ENCODE data around the gene UBE2Z. TPM values are rescaled to one million over a fixed set of nuclear protein-coding genes. Genes with fewer than 3 reads are reported as not detected.

The UBE2Z gene
- total RNA-seq, 1 experiment from 2014 or later, result 119 TPM

GRCh38 chr17:48951572-48951971, 43.4 kb downstream of the UBE2Z start:
- Histone ChIP-seq H3K79me2 (ENCODE audit: insufficient read depth, low read length) (no peaks in the 10 kb centered on the region), H3K27ac (ENCODE audit: low read depth, low read length) (no peak overlapping the region), H3K9me2 (ENCODE audit: insufficient read depth) (no peaks in the 10 kb centered on the region), H3K4me3 (replicated peaks in 1 of 2; ENCODE audit: low read depth in 1 of 2, low read length in 2 of 2) (no peak overlapping the region), H3K9ac (ENCODE audit: low read length) (no peak overlapping the region), H2AFZ (ENCODE audit: low read depth, low read length, poor library complexity, severe bottlenecking) (no peak overlapping the region), H3K4me1 (ENCODE audit: control insufficient read depth in 1 of 2, insufficient read depth in 2 of 2, low read length in 2 of 2) (peaks cover 0 to 8% of the 10 kb centered on the region in 2 experiments; a peak in 2 of 4 replicates), H3K4me2 (ENCODE audit: low read length) (no peak overlapping the region), H3K27me3 (ENCODE audit: insufficient read depth, low read length) (no peaks in the 10 kb centered on the region), H3K36me3 (ENCODE audit: control insufficient read depth in 1 of 2, insufficient read depth in 2 of 2, low read length in 2 of 2) (no peaks in the 10 kb centered on the region), H3K9me3 (ENCODE audit: control insufficient read depth in 1 of 2, insufficient read depth in 1 of 2, low read depth in 1 of 2, low read length in 2 of 2) (no peaks in the 10 kb centered on the region), H4K20me1 (ENCODE audit: insufficient read depth) (no peaks in the 10 kb centered on the region)
- CTCF ChIA-PET, result interaction anchor here (2.9 kb wide), 1 partner anchor 81 kb away, joined by 13 read pairs; no protein-coding TSS in a partner anchor
- BruUV-seq (replicated peaks), result no TSS peak
- TF ChIP-seq SP1 (IDR thresholded peaks at IDR 0.05; ENCODE audit: low read depth), result no peak
- POLR2A ChIA-PET, result no interaction called here
- DNase-seq (ENCODE audit: low read depth, low spot score) (no peak), ATAC-seq (no peak)
- RAD21 ChIA-PET (ENCODE audit: low non-redundant PET in 1 of 2, low total read pairs in 2 of 2, uncharacterized antibody in 2 of 2, unreplicated experiment in 2 of 2), result no interaction called here
- intact Hi-C loops (cut with micrococcal nuclease), result loop anchor here (10.0 kb wide), 1 partner anchor 273 kb away; no protein-coding TSS in a partner anchor

GRCh38 chr17:48952904-48953303, 44.7 kb downstream of the UBE2Z start:
- ChIA-PET RAD21 (ENCODE audit: low non-redundant PET in 1 of 2, low total read pairs in 2 of 2, uncharacterized antibody in 2 of 2, unreplicated experiment in 2 of 2) (interaction anchor here in 1 of 2 experiments (2.1 kb wide), 1 partner anchor 80 kb away, joined by 18 read pairs; no protein-coding TSS in a partner anchor), CTCF (interaction anchor here (3.4 to 4.2 kb wide), 2 partner anchors 79 to 83 kb away, joined by 16 to 43 read pairs; no protein-coding TSS in a partner anchor), POLR2A (interaction anchor here (0.7 kb wide), 1 partner anchor 8 kb away, joined by 3 read pairs; the partner anchor contains the start of gene SNF8)
- peaks cover 0 to 8% of the 10 kb centered on the region in 2 experiments; a peak in 2 of 4 replicates for H3K4me1 ChIP-seq (ENCODE audit: control insufficient read depth in 1 of 2, insufficient read depth in 2 of 2, low read length in 2 of 2)
- H3K4me3 ChIP-seq (replicated peaks in 1 of 2; ENCODE audit: low read depth in 1 of 2, low read length in 2 of 2), result no peak overlapping the region
- H3K27me3 ChIP-seq (ENCODE audit: insufficient read depth, low read length), result no peaks in the 10 kb centered on the region
- intact Hi-C loops (cut with micrococcal nuclease), result loop anchor here (10.0 kb wide), 1 partner anchor 272 kb away; no protein-coding TSS in a partner anchor
- H3K27ac ChIP-seq (ENCODE audit: low read depth, low read length), result no peak overlapping the region
- no peak overlapping the region for H2AFZ ChIP-seq (ENCODE audit: low read depth, low read length, poor library complexity, severe bottlenecking)
- H3K9me3 ChIP-seq (ENCODE audit: control insufficient read depth in 1 of 2, insufficient read depth in 1 of 2, low read depth in 1 of 2, low read length in 2 of 2), result no peaks in the 10 kb centered on the region
- H3K9ac ChIP-seq (ENCODE audit: low read length), result no peak overlapping the region
- no peak for TF ChIP-seq YY1 (IDR thresholded peaks at IDR 0.05; ENCODE audit: extremely low read depth, insufficient replicate concordance, low read depth, low read length)
- TF ChIP-seq POLR2A (IDR thresholded peaks at IDR 0.05; ENCODE audit: borderline replicate concordance, extremely low read depth, insufficient read depth, insufficient read length), result no peak
- no peak for TF ChIP-seq SRF (IDR thresholded peaks at IDR 0.05; ENCODE audit: low read depth)
- TF ChIP-seq ATF3 (IDR thresholded peaks at IDR 0.05), result no peak
- no peak for TF ChIP-seq CEBPB (IDR thresholded peaks at IDR 0.05; ENCODE audit: low read depth)
- TF ChIP-seq ZFX (IDR thresholded peaks at IDR 0.05), result no peak
- no peak for TF ChIP-seq SP1 (IDR thresholded peaks at IDR 0.05; ENCODE audit: low read depth)
- TF ChIP-seq CTCF (IDR thresholded peaks at IDR 0.05 in 2 of 3, conservative IDR thresholded peaks at IDR 0.05 in 1 of 3; ENCODE audit: borderline replicate concordance in 1 of 3, insufficient read depth in 1 of 3, low read depth in 2 of 3, low read length in 2 of 3), result no peak
- TF ChIP-seq SIN3A (IDR thresholded peaks at IDR 0.05; ENCODE audit: low read depth), result no peak
- TF ChIP-seq EZH2phosphoT487 (IDR thresholded peaks at IDR 0.05; ENCODE audit: borderline replicate concordance), result no peak
- TF ChIP-seq FOSL1 (IDR thresholded peaks at IDR 0.05; ENCODE audit: low read depth), result no peak
- ATAC-seq, result no peak
- H3K9me2 ChIP-seq (ENCODE audit: insufficient read depth), result no peaks in the 10 kb centered on the region
- no peaks in the 10 kb centered on the region for H4K20me1 ChIP-seq (ENCODE audit: insufficient read depth)
- no peaks in the 10 kb centered on the region for H3K79me2 ChIP-seq (ENCODE audit: insufficient read depth, low read length)
- DNase-seq (ENCODE audit: low read depth, low spot score), result no peak
- no peaks in the 10 kb centered on the region for H3K36me3 ChIP-seq (ENCODE audit: control insufficient read depth in 1 of 2, insufficient read depth in 2 of 2, low read length in 2 of 2)
- BruUV-seq (replicated peaks), result no TSS peak
- no peak overlapping the region for H3K4me2 ChIP-seq (ENCODE audit: low read length)

All from HCT116 (cell line).